PC-3 (cell line): ENCODE results near the gene FGFR3. TPM values are rescaled to one million over a fixed set of nuclear protein-coding genes. Genes with fewer than 3 reads are reported as not detected.
A peak's percentile ranks its signal among the peaks of the same experiment; 100 is the strongest.

Experiments used
- ATAC-seq: fragments of 200-7000 bp; cut with Tn5 transposase; 2 replicates; pipeline ENCODE4 v1.9.1; 2020; ENCODE audit warnings: mild to moderate bottlenecking, moderate library complexity
- BruUV-seq: library from RNA; stranded (reverse); fragments of 400-500 nt; replicated peaks from 2 replicates; lab custom pipeline; 2021; lab: Mats Ljungman, UMichigan
- CTCF ChIA-PET: fragments of 300-600 bp; sonication (Branson Sonifier 250); formaldehyde crosslinking; loops from one replicate; lab custom pipeline; 2022; ENCODE audit warnings: antibody characterized with exemption; lab: Charles Lee
- POLR2A ChIA-PET: fragments of 300-600 bp; sonication (Branson Sonifier 250); formaldehyde crosslinking; loops from one replicate; lab custom pipeline; 2022; ENCODE audit warnings: antibody characterized with exemption; ENCODE audit not compliant: unreplicated experiment; lab: Charles Lee
- DNase-seq: peaks from one replicate; pipeline ENCODE4 v3.0.0-alpha.2; 2015
- H2AFZ ChIP-seq: fragments of 300-600 bp; sonication (generic); 2 replicates; pipeline ENCODE4 v1.6.0; 2016; ENCODE audit warnings: antibody characterized with exemption, low read length
- H3F3A ChIP-seq: fragments of 300-600 bp; sonication (generic); one replicate; pipeline ENCODE4 v1.6.0; 2017; ENCODE audit warnings: antibody characterized with exemption, low read length, control low read depth, mild to moderate bottlenecking; ENCODE audit not compliant: unreplicated experiment
- H3K27ac ChIP-seq: fragments of 300-600 bp; sonication (generic); 2 replicates; pipeline ENCODE4 v1.5.1; 2016; ENCODE audit warnings: mild to moderate bottlenecking, low read length
- H3K27me3 ChIP-seq: fragments of 300-600 bp; sonication (generic); 2 replicates; pipeline ENCODE4 v1.6.1; 2016; ENCODE audit warnings: low read length, mixed read lengths
- H3K36me3 ChIP-seq: fragments of 300-600 bp; sonication (generic); 2 replicates; pipeline ENCODE4 v1.6.1; 2016; ENCODE audit warnings: low read depth, mixed run types, low read length, mixed read lengths
- H3K4me1 ChIP-seq: fragments of 300-600 bp; sonication (generic); 2 replicates; pipeline ENCODE4 v1.5.1; 2016; ENCODE audit warnings: low read length; ENCODE audit not compliant: insufficient read depth
- H3K4me2 ChIP-seq: fragments of 300-600 bp; sonication (generic); 2 replicates; pipeline ENCODE4 v1.6.0; 2016; ENCODE audit warnings: low read length
- H3K4me3 ChIP-seq: fragments of 300-600 bp; sonication (generic); 2 replicates; pipeline ENCODE4 v1.5.1; 2016; ENCODE audit warnings: mild to moderate bottlenecking, low read length, mixed read lengths
- H3K79me2 ChIP-seq: fragments of 300-600 bp; sonication (generic); 2 replicates; pipeline ENCODE4 v1.6.1; 2017; ENCODE audit warnings: low read length, mixed read lengths
- H3K9ac ChIP-seq: fragments of 300-600 bp; sonication (generic); 2 replicates; pipeline ENCODE4 v1.6.0; 2016; ENCODE audit warnings: mild to moderate bottlenecking, low read length
- H3K9me2 ChIP-seq: fragments of 300-600 bp; sonication (generic); replicated peaks from 2 replicates; pipeline ENCODE4 v1.6.1; 2016; ENCODE audit warnings: mixed run types, low read length, mixed read lengths
- H3K9me3 ChIP-seq: fragments of 300-600 bp; sonication (generic); 2 replicates; pipeline ENCODE4 v1.6.1; 2016; ENCODE audit warnings: low read length, mixed read lengths
- H4K20me1 ChIP-seq: fragments of 300-600 bp; sonication (generic); 2 replicates; pipeline ENCODE4 v1.6.1; 2016; ENCODE audit warnings: low read length, mixed read lengths
- CTCF ChIP-seq: fragments of 300-600 bp; sonication (generic); conservative IDR thresholded peaks from 2 replicates; pipeline ENCODE4 v1.5.1; 2017; ENCODE audit warnings: antibody characterized with exemption, low read depth, mild to moderate bottlenecking, low read length
- EZH2 ChIP-seq: fragments of 300-600 bp; sonication (generic); IDR thresholded peaks from one replicate; pipeline ENCODE4 v1.6.1; 2017; ENCODE audit warnings: antibody characterized with exemption, mild to moderate bottlenecking, low read length; ENCODE audit not compliant: unreplicated experiment
- EZH2phosphoT487 ChIP-seq: fragments of 300-600 bp; sonication (generic); IDR thresholded peaks from 2 replicates; pipeline ENCODE4 v1.6.1; 2018; ENCODE audit warnings: mild to moderate bottlenecking, antibody characterized with exemption, low read length, borderline replicate concordance
- intact Hi-C: fragments of 100-400 bp; cut with micrococcal nuclease; formaldehyde crosslinking; loops from 2 replicates; pipeline ENCODE4 v1.9.0; 2023
- total RNA-seq: library from RNA; depleted of rRNA; stranded (reverse); fragments of >200 nt; gene quantifications from 2 replicates; pipeline ENCODE4 v1.2.3, GENCODE V29; 2014

The FGFR3 gene
- total RNA-seq, 1 experiment from 2014 or later = 0.11 TPM

GRCh38 chr4:1746265-1746691 lies 46.8 kb upstream of the FGFR3 start:
- H3K9me3 ChIP-seq = no peaks in the 10 kb centered on the region
- intact Hi-C loops = loop anchor here (1.0 kb wide), 1 partner anchor 64 kb away; no protein-coding TSS in a partner anchor
- no peak overlapping the region for H3K27ac ChIP-seq
- H3K79me2 ChIP-seq = no peaks in the 10 kb centered on the region
- ChIA-PET POLR2A (no interaction called here), CTCF (no interaction called here)
- H2AFZ ChIP-seq = no peak overlapping the region
- no peak overlapping the region for H3K9ac ChIP-seq
- no peaks in the 10 kb centered on the region for H4K20me1 ChIP-seq
- H3K4me1 ChIP-seq = no peaks in the 10 kb centered on the region
- no peak overlapping the region for H3K4me3 ChIP-seq
- ATAC-seq (peak; percentile 76), DNase-seq (peak; percentile 59)
- H3F3A ChIP-seq = no peaks in the 10 kb centered on the region
- BruUV-seq = no TSS peak
- no peak overlapping the region for H3K4me2 ChIP-seq
- no peak for TF ChIP-seq EZH2phosphoT487
- TF ChIP-seq CTCF = peak; percentile 71
- H3K36me3 ChIP-seq = no peaks in the 10 kb centered on the region
- no peaks in the 10 kb centered on the region for H3K9me2 ChIP-seq
- H3K27me3 ChIP-seq = no peaks in the 10 kb centered on the region

GRCh38 chr4:1746919-1747602 lies 46.0 kb upstream of the FGFR3 start:
- no peaks in the 10 kb centered on the region for H3K9me2 ChIP-seq
- H3K9me3 ChIP-seq = no peaks in the 10 kb centered on the region
- peak; percentile 30 for ATAC-seq
- no peak overlapping the region for H3K9ac ChIP-seq
- H4K20me1 ChIP-seq = no peaks in the 10 kb centered on the region
- no peak overlapping the region for H3K27ac ChIP-seq
- no peaks in the 10 kb centered on the region for H3K36me3 ChIP-seq
- no peak overlapping the region for H2AFZ ChIP-seq
- TF ChIP-seq EZH2phosphoT487 = no peak
- TF ChIP-seq CTCF = no peak
- no peak for TF ChIP-seq EZH2
- CTCF ChIA-PET = interaction anchor here (0.5 kb wide), 1 partner anchor 107 kb away, joined by 4 read pairs; no protein-coding TSS in a partner anchor
- no TSS peak for BruUV-seq
- H3K4me1 ChIP-seq = no peaks in the 10 kb centered on the region
- H3K4me3 ChIP-seq = no peak overlapping the region
- no peak overlapping the region for H3K4me2 ChIP-seq
- DNase-seq = no peak
- H3K79me2 ChIP-seq = no peaks in the 10 kb centered on the region
- POLR2A ChIA-PET = no interaction called here
- intact Hi-C loops = loop anchor here (1.0 kb wide), 1 partner anchor 63 kb away; no protein-coding TSS in a partner anchor
- H3F3A ChIP-seq = no peaks in the 10 kb centered on the region
- H3K27me3 ChIP-seq = no peaks in the 10 kb centered on the region

- POLR2A ChIA-PET = no interaction called here
- no peak overlapping the region for H3K4me2 ChIP-seq
- no peaks in the 10 kb centered on the region for H3K27me3 ChIP-seq
- intact Hi-C loops = no loop called here
- ATAC-seq (no peak), DNase-seq (no peak)
- no peaks in the 10 kb centered on the region for H3K36me3 ChIP-seq
- H2AFZ ChIP-seq = no peak overlapping the region
- H4K20me1 ChIP-seq = no peaks in the 10 kb centered on the region
- no peak overlapping the region for H3K27ac ChIP-seq
- CTCF ChIA-PET = interaction anchor here (0.5 kb wide), 1 partner anchor 106 kb away, joined by 4 read pairs; no protein-coding TSS in a partner anchor
- no peaks in the 10 kb centered on the region for H3K4me1 ChIP-seq
- no peaks in the 10 kb centered on the region for H3K9me2 ChIP-seq
- TF ChIP-seq EZH2phosphoT487 = no peak
- TF ChIP-seq CTCF = no peak
- TF ChIP-seq EZH2 = no peak
- no peaks in the 10 kb centered on the region for H3F3A ChIP-seq
- H3K4me3 ChIP-seq = no peak overlapping the region
- no TSS peak for BruUV-seq
- no peaks in the 10 kb centered on the region for H3K79me2 ChIP-seq
- H3K9me3 ChIP-seq = no peaks in the 10 kb centered on the region
- no peak overlapping the region for H3K9ac ChIP-seq
These were observed 45.5 kb upstream of the FGFR3 start for GRCh38 chr4:1747603-1747967.
